GM12878 (cell line): Measurements from ENCODE around the gene TMEM176A. TPM values are rescaled to one million over a fixed set of nuclear protein-coding genes. Genes with fewer than 3 reads are reported as not detected.

Source experiments
- ATAC-seq: fragments of 200-7000 bp; cut with Tn5 transposase; 3 replicates; pipeline ENCODE4 v1.9.1; 2020; ENCODE audit warnings: mild to moderate bottlenecking, moderate library complexity
- Bru-seq: library from RNA; stranded (reverse); fragments of 400-500 nt; gene quantifications from one replicate; lab custom pipeline; 2021; lab: Mats Ljungman, UMichigan
- BruChase-seq, 2 experiments: library from RNA; stranded (reverse); fragments of 400-500 nt; gene quantifications; one replicate each; lab custom pipeline; 2021; lab: Mats Ljungman, UMichigan
- BruUV-seq: library from RNA; stranded (reverse); fragments of 400-500 nt; replicated peaks from 2 replicates; lab custom pipeline; 2021; lab: Mats Ljungman, UMichigan
- CTCF ChIA-PET: fragments of 300-600 bp; sonication (Branson Sonifier 250); formaldehyde crosslinking; extraction: SDS; loops from one replicate; lab custom pipeline; 2021; ENCODE audit warnings: inconsistent platforms; lab: Yijun Ruan, JAX
- POLR2A ChIA-PET: fragments of 350-600 bp; formaldehyde crosslinking; extraction: SDS; loops from one replicate; lab custom pipeline; 2021; ENCODE audit warnings: inconsistent platforms; lab: Charles Lee
- RAD21 ChIA-PET: fragments of 300-600 bp; sonication (Branson Sonifier 250); formaldehyde crosslinking; loops from one replicate; lab custom pipeline; 2023; ENCODE audit warnings: antibody characterized with exemption; ENCODE audit not compliant: unreplicated experiment; lab: Charles Lee
- SMC1A ChIA-PET: fragments of 300-600 bp; sonication (Branson Sonifier 250); formaldehyde crosslinking; loops from one replicate; lab custom pipeline; 2023; ENCODE audit not compliant: unreplicated experiment, uncharacterized antibody; lab: Charles Lee
- DNase-seq: peaks from one replicate; pipeline ENCODE4 v3.0.0-alpha.2; 2011; ENCODE audit warnings: low read depth, low spot score
- FAIRE-seq: peaks from 3 replicates; lab custom pipeline; 2011; peaks lifted over from hg19 to GRCh38; lab: Jason Lieb, UNC
- H2AFZ ChIP-seq: 2 replicates; pipeline ENCODE4 v1.6.0; 2011; ENCODE audit warnings: low read depth, low read length, control low read depth; ENCODE audit not compliant: control insufficient read depth
- H3K27ac ChIP-seq: 2 replicates; pipeline ENCODE4 v1.5.1; 2011; ENCODE audit warnings: control low read depth; ENCODE audit not compliant: control insufficient read depth, insufficient read depth
- H3K27me3 ChIP-seq, 2 experiments: replicated peaks in 1 of 2; 2 replicates each; pipeline versions ENCODE4 v1.6.0 to v1.6.1; 2011; ENCODE audit warnings: low read length in 1 of 2; ENCODE audit not compliant: control insufficient read depth in 2 of 2, insufficient read depth in 2 of 2
- H3K36me3 ChIP-seq, 2 experiments: 2 replicates each; pipeline ENCODE4 v1.5.1; 2011; ENCODE audit warnings: low read length in 1 of 2; ENCODE audit not compliant: control insufficient read depth in 2 of 2, insufficient read depth in 2 of 2
- H3K4me1 ChIP-seq: 2 replicates; pipeline ENCODE4 v1.6.1; 2011; ENCODE audit warnings: mild to moderate bottlenecking, low read length, moderate library complexity, mixed read lengths; ENCODE audit not compliant: control insufficient read depth, insufficient read depth
- H3K4me2 ChIP-seq: 2 replicates; pipeline ENCODE4 v1.6.0; 2011; ENCODE audit warnings: control low read depth; ENCODE audit not compliant: control insufficient read depth, insufficient read depth
- H3K4me3 ChIP-seq: fragments of 200-600 bp; sonication (generic); 2 replicates; pipeline ENCODE4 v1.5.1; 2016
- H3K79me2 ChIP-seq: 2 replicates; pipeline ENCODE4 v1.6.0; 2011; ENCODE audit warnings: low read length; ENCODE audit not compliant: control insufficient read depth, insufficient read depth
- H3K9ac ChIP-seq: 2 replicates; pipeline ENCODE4 v1.8.0; 2011; ENCODE audit warnings: low read length, control low read depth, mixed read lengths; ENCODE audit not compliant: control insufficient read depth, insufficient read depth
- H3K9me3 ChIP-seq: replicated peaks from 3 replicates; pipeline ENCODE4 v1.5.1; 2011; ENCODE audit warnings: mild to moderate bottlenecking, low read length; ENCODE audit not compliant: control insufficient read depth, insufficient read depth
- H4K20me1 ChIP-seq: 2 replicates; pipeline ENCODE4 v1.6.0; 2011; ENCODE audit not compliant: control insufficient read depth, insufficient read depth
- EGR1 ChIP-seq, 2 experiments: IDR thresholded peaks; 1 replicate in 1 of 2; 2 replicates in 1 of 2; pipeline ENCODE4 v1.6.1; 2011 to 2012; ENCODE audit warnings: low read depth in 2 of 2, low read length in 2 of 2, borderline replicate concordance in 1 of 2, mild to moderate bottlenecking in 1 of 2, moderate library complexity in 1 of 2
- MYC ChIP-seq: IDR thresholded peaks from 2 replicates; pipeline ENCODE4 v1.6.1; 2011; ENCODE audit warnings: mild to moderate bottlenecking, low read length, moderate library complexity, inconsistent platforms; ENCODE audit not compliant: insufficient read depth, insufficient replicate concordance, insufficient read length, severe bottlenecking
- NFYA ChIP-seq: IDR thresholded peaks from 2 replicates; pipeline ENCODE4 v1.6.1; 2011; ENCODE audit warnings: low read depth, mild to moderate bottlenecking, low read length, improper control_type of control experiment, borderline replicate concordance
- SMAD5 ChIP-seq: IDR thresholded peaks from 2 replicates; pipeline ENCODE4 v1.6.1; 2016; ENCODE audit warnings: antibody characterized with exemption, low read depth
- SUZ12 ChIP-seq: fragments of 200-600 bp; sonication (generic); IDR thresholded peaks from one replicate; pipeline ENCODE4 v1.6.1; 2018; ENCODE audit warnings: antibody characterized with exemption, mild to moderate bottlenecking; ENCODE audit not compliant: unreplicated experiment
- TCF7 ChIP-seq: IDR thresholded peaks from 2 replicates; pipeline ENCODE4 v1.6.1; 2014; ENCODE audit warnings: antibody characterized with exemption, borderline replicate concordance
- WGBS: methylation state at CpG from one replicate; pipeline ENCODE4 v1.1.6; 2016; ENCODE audit warnings: low lambda C conversion rate; ENCODE audit not compliant: insufficient replicate concordance, insufficient coverage; ENCODE audit errors: missing lambda C conversion rate; 5-methylcytosine and 5-hydroxymethylcytosine counted together
- in situ Hi-C: fragments of 300-500 bp; cut with MboI; formaldehyde crosslinking; loops from 9 replicates; pipeline ENCODE4 v1.14.3; 2018; ENCODE audit warnings: mixed read lengths
- intact Hi-C: fragments of 100-400 bp; cut with micrococcal nuclease; formaldehyde crosslinking; loops from one replicate; pipeline ENCODE4 v1.14.2; 2022; ENCODE audit not compliant: unreplicated experiment
- long read RNA-seq, 2 experiments: library from polyadenylated mRNA; unstranded; transcript quantifications; one replicate each; pipeline ENCODE4 v2.0.0, GENCODE V29; 2019 to 2020
- polyA minus RNA-seq, 3 experiments: library from RNA; depleted of rRNA, polyadenylated mRNA; stranded (reverse); fragments of >200 nt; gene quantifications; 2 replicates each; pipeline ENCODE4 v1.2.3, GENCODE V29; 2011
- polyA plus RNA-seq, 11 experiments: library from polyadenylated mRNA; depleted of rRNA in 4 of 11; unstranded in 6 of 11; stranded (reverse) in 5 of 11; fragments of >200 nt; fragmentation: Nextera tagmentation in 4 of 11; fragmentation: Illumina TruSeq in 1 of 11; extraction: Ambion mirVana in 4 of 11; extraction: Trizol in 1 of 11; gene quantifications; 1 replicate in 1 of 11; 2 replicates in 10 of 11; pipeline versions ENCODE4 v1.2.1 to v1.2.3, GENCODE V29; 2011 to 2016; ENCODE audit warnings: inconsistent platforms in 2 of 11, missing spikeins in 2 of 11, low read depth in 1 of 11
- total RNA-seq, 4 experiments: library from RNA; depleted of rRNA in 3 of 4; stranded (reverse); fragments of >200 nt in 3 of 4; fragmentation: Illumina TruSeq in 1 of 4; extraction: Trizol in 1 of 4; gene quantifications; 2 replicates each; pipeline versions ENCODE4 v1.2.1 to v1.2.3, GENCODE V29; 2013 to 2021

The TMEM176A gene, protein sequence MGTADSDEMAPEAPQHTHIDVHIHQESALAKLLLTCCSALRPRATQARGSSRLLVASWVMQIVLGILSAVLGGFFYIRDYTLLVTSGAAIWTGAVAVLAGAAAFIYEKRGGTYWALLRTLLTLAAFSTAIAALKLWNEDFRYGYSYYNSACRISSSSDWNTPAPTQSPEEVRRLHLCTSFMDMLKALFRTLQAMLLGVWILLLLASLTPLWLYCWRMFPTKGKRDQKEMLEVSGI
- not detected in 2 replicates for total RNA-seq (2013; cell fraction: nucleolus; rRNA removed)
- total RNA-seq (2014; rRNA removed), result not detected in 2 replicates
- not detected in 2 replicates for total RNA-seq (2014; rRNA removed; fragmentation: Illumina TruSeq; extraction: Trizol)
- not detected in 2 replicates for total RNA-seq (2021)
- polyA plus RNA-seq (2011; ENCODE audit: low read depth), result not detected
- not detected in 2 replicates for polyA plus RNA-seq (2011; rRNA removed)
- polyA plus RNA-seq (2011; cell fraction: cytosol; rRNA removed), result not detected in 2 replicates
- not detected in 2 replicates for polyA plus RNA-seq (2011; cell fraction: nucleus; rRNA removed)
- not detected in 2 replicates for polyA plus RNA-seq (2012)
- 0.19 TPM in 1 of 2 replicates, not detected in the other for polyA plus RNA-seq (2014; fragmentation: Illumina TruSeq; extraction: Trizol)
- not detected for polyA plus RNA-seq (2014; fragmentation: Nextera tagmentation; extraction: Ambion mirVana)
- polyA plus RNA-seq (2014; rRNA removed), result not detected in 2 replicates
- not detected for polyA plus RNA-seq (2016; fragmentation: Nextera tagmentation; extraction: Ambion mirVana)
- 0.57 TPM in 1 of 2 replicates, not detected in the other for polyA minus RNA-seq (2011; rRNA and poly(A)+ RNA removed)
- polyA minus RNA-seq (2011; cell fraction: cytosol; rRNA and poly(A)+ RNA removed), result not detected in 2 replicates
- polyA minus RNA-seq (2011; cell fraction: nucleus; rRNA and poly(A)+ RNA removed), result not detected in 2 replicates
- Bru-seq, nascent RNA, result percentile 12 among the genes with signal in this experiment
- BruChase-seq, experiment 1, labeled RNA remaining after a 6-hour chase, result not detected
- BruChase-seq, experiment 2, labeled RNA remaining after a 2-hour chase, result percentile 13 among the genes with signal in this experiment
- long read RNA-seq, experiment 1, result 0 reads
- long read RNA-seq, experiment 2, result 0 reads

DNA sequence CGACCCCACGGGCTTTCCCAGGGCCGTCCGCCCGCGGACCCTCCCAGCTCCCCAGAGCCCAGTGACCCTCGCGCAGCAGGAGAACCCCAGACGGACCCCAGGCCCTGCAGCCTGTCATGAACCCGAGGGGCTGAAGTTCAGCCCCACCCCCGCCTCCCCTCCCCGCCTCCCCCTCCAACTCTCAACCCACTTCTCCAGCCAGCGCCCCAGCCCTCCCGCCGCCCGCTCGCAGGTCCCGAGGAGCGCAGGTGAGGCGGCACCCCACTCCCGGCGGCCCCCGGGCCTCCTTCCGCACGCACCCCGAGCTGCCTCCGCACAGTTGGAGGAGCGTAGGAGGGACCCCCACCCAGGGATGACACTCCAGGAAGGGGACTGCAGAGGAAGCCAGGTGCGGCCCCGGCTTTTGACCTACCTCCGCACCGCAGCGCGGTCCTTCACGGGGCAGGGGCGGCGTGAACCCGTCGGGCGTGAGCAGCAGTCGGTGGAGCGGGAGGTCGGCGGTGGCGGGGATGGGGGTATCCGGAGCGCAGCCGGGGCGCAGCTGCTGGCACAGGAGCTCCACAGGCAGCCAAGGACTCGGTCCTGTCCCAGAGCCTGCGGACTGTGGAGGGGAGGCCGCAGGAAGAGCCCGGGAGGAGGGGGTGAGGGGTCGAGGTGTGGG lies at the start of gene TMEM176A:
Gene TMEM176A (plus strand): TSS at position 189 of the 661 bp plus-strand sequence. CDS start 782 bp downstream, outside the sequence.
- TF ChIP-seq MYC (no peak), TCF7 (no peak), SUZ12 (peak; percentile 82), NFYA (no peak), EGR1 (IDR thresholded peaks at IDR 0.05; ENCODE audit: borderline replicate concordance in 1 of 2, low read depth in 2 of 2, low read length in 2 of 2) (no peak), SMAD5 (no peak)
- intact Hi-C loops, result no loop called here
- H2AFZ ChIP-seq, result no peak within 1 kb of the TSS
- H3K27ac ChIP-seq, result no peak within 1 kb of the TSS
- H3K9ac ChIP-seq, result no peak within 1 kb of the TSS
- H3K27me3 ChIP-seq, result peaks cover 8 to 14% of the 10 kb centered on the region in 2 experiments; a peak in 3 of 4 replicates
- BruUV-seq, result no TSS peak
- ChIA-PET POLR2A (no interaction called here), RAD21 (interaction anchor here (1.5 kb wide), 1 partner anchor 13 kb away, joined by 5 read pairs; no protein-coding TSS in a partner anchor), CTCF (interaction anchor here (0.6 kb wide), 1 partner anchor 1479 kb away, joined by 3 read pairs; no protein-coding TSS in a partner anchor), SMC1A (no interaction called here)
- FAIRE-seq, result no peak
- H4K20me1 ChIP-seq, result no peaks in the 10 kb centered on the region
- no peaks in the 10 kb centered on the region for H3K79me2 ChIP-seq
- H3K4me1 ChIP-seq, result no peaks in the 10 kb centered on the region
- H3K4me2 ChIP-seq, result no peak within 1 kb of the TSS
- no peak within 1 kb of the TSS for H3K4me3 ChIP-seq
- no peak for ATAC-seq
- WGBS, result 45% methylated on average over 30 of the region's 54 CpGs
- no peaks in the 10 kb centered on the region for H3K36me3 ChIP-seq
- in situ Hi-C loops, result no loop called here
- H3K9me3 ChIP-seq, result no peaks in the 10 kb centered on the region; the same call in 2 of the 3 replicates
- DNase-seq, result no peak
